AG08395 (cell line): ENCODE results near the gene ERICH6.
"Not testable (repeated sequence)": the region's sequence is repeated elsewhere in the genome, so short reads cannot be mapped to it uniquely, and the experiment has no call there.

ENCODE experiments used
- DNase-seq: peaks from one replicate; pipeline ENCODE4 v3.0.0; 2012; ENCODE audit warnings: mixed read lengths, low spot score

ERICH6 gene

DNA sequence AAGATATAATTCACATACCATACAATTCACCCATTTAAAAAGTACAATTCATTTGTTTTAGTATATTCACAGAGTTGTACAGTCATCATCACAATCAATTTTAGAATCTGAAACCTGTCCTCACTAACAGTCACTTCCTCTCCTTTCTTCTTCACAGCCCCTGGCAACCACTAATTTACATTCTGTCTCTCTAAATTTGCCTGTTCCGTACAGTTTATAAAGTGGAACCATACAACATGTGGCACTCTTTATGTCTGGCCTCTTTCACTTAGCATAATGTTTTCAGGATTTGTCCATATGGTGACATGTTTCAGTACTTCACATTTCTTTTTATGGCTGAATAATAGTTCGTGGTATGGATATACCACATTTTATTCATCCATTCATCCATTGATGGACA lies 22.7 kb downstream of the ERICH6 start:
- no peak for DNase-seq

DNA sequence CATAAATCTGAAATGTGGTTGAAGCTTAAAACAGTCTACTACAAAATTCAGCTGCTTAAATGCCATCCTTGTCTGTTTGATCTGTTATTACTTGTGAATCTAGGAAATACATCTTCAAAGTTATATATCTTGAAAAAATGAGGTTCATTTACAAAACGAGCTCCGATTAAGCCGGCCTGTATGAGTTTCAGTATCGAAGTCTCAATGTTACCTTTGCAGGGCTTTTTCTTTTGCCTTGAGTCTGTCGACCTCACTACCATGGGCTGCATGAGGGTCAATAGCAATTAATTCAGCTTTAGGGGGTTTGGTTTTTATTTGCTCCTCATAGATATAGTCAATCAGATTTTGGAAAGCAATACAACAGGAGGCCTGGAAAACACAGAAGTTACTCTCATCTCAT lies 23.2 kb downstream of the ERICH6 start:
- no peak for DNase-seq

DNA sequence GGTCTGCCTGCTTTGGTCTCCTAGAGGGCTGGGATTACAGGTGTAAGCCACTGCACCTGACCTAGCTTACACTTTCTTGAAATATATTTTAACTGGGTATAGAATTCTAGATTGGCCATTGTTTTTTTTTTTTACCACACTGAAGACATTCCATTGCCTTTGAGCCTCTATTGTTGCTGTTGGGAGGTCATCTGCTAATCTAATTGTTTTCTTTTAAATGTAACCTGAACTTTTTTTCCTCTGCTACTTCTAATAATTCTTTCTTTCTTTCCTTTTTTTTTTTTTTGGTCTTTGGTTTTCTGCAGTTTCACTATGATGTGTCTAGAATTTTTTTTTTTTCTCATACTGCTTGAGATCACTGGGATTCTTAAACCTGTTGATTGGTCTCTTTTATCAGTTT lies 28.1 kb downstream of the ERICH6 start:
- no peak for DNase-seq

DNA sequence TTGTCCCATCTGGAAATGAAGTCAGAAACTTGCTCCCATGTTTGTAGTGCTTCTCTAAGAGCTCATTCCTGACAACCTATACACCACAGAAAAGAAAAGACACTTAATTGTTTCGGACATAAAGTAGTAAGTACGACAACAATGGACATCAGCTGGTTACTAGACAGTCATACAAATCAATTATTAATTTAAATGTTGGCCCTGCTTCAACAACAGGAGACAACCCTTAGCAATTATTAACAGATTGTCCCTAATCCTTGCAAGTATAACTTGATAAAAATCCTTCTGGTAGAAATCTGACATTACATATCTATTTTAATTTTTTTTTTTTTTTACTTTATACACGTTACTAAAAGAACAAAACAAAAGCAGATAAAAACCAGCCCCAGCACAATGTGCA lies 29.8 kb downstream of the ERICH6 start:
- DNase-seq: no peak

DNA sequence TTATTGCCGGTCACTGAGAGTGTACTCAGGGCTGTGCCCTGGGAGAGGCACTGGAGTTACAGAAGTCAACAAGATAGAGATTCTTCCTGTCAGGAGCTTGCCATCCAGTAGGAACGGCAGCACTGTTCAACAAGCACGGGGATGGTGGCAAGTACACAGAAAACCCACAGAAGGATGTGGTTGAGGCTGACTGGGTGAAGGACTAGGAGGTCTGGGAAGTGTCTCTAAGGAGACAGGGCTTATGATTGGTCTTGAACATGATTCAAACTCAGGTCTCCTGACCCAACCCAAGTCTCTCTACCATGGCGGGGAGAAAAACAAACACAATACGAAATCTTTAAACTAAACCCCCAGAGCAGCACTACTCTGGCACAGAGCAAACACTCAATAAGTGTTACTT lies 37.6 kb downstream of the ERICH6 start:
- no peak for DNase-seq

DNA sequence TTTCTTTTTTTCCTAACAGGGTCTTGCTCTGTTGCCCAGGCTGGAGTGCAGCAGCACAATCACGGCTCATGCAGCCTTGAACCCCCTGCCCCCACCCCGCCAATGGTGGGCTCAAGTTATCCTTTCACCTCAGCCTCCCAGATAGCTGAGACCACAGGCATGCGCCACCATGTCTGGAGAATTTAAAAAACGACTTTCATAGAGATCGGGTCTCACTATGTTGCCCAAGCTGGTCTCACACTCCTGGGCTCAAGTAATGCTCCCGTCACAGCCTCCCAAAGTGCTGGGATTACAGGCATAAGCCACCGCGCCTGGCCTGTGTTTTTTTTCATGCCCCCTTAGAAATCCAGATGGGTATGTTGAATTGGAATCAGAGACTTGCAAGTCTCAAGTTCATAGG lies 40.3 kb downstream of the ERICH6 start:
- no peak for DNase-seq

DNA sequence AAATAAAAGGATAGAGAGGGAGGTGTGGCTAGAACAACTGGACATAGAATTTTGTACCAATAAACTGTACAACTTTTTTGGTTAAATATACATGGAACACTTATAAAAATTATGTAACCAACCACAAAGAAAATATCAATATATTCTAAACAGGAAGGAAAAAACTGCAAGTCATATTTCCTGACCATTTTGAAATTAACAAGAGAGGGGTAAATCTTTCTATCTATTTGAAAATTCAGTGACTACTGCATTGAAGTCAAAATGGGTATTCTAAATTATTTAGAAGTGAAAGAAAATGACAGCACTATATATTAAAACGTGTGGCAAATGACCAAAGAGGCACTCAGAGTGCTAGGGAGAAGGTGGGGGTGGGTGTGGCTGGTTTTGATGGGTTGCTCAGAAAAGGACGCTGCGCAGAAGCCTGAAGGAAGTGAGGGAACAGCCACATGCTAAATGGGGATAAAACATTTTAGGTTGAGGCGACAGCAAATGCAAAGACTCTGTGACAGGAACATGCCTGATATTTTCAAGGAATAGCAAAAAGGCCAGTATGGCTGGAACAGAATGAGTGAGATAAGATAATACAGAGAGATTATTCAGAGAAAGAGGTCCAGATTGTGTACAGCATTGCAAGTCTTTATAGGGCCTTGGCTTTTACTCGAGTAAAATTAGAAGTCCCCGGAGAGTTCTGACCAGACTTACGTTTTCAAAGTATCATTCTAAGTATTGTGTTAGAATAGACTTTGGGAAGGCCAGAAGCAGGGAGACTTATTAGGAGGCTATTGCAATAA lies 41.1 kb downstream of the ERICH6 start:
- DNase-seq: no peak

DNA sequence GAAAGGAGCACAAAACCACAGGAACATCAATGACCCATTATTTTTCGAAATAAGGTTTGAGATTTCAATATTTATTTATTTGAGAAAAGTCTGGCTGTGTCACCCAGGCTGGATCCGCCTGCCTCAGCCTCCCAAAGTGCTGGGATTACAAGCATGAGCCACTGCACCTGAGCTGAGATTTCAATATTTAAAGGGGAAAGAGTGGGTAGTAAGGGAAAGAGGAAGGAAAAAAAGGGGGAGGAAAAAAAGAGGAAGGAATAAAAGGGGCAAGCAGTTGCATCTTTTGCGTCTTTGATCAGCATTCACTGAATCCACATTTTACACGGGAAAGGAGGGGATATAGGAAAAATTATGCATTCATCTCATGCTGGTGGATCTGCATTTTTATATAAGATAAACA lies 47.4 kb downstream of the ERICH6 start:
- DNase-seq: no peak

DNA sequence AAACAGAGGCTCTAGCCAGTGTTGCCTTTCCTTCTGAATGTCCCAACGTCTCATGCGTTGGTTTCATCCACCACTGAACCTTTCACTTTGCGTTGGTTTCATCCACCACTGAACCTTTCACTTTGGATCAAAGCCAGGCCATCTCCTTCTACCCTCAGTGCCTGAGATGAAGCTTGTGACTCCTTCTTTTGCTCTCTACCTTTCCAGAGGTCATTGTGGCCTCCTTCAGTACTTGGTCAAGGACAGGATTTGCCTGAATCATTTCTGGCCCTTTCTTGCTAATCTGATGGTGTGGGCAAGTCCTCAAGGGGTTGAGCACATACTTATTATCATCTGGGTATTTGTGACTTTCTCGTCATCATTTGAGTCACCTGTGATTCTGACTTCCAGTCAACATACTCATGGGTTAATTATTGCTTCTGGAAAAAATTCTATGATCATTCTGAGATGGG lies 50.6 kb downstream of the ERICH6 start:
- DNase-seq: no peak

DNA sequence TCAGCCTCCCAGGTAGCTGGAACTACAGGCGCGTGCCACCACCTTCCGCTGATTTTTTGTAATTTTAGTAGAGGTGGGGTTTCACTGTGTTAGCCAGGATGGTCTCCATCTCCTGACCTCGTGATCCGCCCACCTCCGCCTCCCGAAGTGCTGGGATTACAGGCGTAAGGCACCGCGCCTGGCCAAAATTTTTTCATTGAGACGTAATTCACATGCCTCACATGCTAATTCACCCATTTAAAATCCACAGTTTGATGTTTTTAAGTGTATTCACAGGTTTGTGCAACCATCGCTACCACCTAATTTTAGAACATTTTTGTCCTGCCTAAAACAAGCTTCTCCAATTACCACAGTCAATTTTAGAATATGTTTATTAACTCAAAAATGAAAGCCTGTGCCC lies 63.5 kb downstream of the ERICH6 start:
- DNase-seq: no peak

DNA sequence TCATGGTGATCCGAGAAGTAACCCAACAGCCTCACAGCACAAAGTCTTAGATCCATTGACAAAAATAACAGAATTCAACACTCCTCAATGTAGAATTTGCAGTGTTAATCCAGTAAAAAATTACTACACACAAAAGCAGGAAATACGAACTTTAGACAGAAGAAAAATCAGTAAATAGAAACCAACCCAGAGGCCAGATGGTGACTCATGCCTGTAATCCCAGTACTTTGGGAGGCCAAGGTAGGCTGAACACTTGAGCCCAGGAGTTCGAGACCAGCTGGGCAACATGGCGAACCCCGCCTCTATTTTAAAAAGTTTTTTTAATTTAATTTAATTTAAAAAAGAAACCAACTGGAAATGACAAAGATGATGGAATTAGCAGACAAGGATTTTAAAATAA lies 64.5 kb downstream of the ERICH6 start:
- DNase-seq: no peak

DNA sequence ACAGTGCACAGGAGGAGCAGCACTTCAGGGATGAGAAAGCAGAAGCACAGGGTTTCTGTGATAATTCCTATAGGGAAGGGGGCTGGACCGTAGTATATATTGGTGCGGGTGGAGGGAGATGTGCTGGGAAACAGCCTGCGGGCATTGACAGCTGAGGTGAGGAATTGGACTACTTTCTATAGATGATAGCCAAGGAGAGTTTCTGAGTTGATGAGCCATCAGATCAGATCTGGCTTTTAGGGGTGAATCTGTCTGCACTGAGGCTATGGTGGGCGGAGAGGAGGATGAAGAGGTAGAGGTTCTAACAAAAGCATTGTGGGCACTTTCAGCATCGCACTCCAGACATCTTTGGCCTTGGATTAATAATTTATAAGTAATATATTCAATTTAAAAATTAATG lies 67.5 kb downstream of the ERICH6 start:
- DNase-seq: no peak

DNA sequence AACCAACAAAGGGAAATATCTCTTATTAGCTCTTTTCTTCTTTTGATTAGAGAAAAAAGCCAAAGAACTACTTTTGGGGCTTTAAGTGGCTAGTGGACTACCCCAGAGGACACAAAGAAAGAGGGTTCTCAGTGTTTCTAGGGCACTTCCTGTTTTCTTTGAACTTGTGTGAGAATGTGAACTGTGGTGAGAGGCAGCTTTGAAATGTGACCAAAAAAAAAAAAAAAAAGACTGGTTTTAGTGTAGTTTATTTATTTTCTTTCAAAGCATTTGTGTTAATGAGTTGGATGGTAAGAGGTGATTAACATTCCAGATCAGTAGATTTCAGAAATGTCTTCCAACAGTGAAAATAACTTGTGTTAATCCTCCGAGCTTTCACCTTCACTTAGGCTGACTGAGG lies 68.2 kb downstream of the ERICH6 start:
- DNase-seq: no peak

DNA sequence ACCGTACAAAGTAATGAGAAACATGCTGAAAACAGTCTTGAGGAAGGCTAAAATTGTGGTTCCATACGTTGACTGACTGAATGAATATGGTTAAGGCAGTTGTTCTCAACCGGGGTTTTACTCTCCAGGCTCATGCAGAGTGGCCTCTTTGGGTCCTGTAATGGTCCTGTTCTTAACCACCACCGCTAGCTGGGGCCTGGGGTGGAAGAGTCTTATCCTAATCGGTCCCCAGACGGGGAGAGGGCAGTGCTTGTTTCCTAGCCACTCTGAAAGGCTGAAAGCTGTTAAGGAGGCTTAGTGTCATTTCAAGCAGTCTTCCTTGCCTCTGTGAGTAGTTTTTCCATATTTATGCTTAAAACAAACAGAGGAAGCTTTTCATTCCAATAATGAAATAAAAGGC lies 68.6 kb downstream of the ERICH6 start:
- no peak for DNase-seq

DNA sequence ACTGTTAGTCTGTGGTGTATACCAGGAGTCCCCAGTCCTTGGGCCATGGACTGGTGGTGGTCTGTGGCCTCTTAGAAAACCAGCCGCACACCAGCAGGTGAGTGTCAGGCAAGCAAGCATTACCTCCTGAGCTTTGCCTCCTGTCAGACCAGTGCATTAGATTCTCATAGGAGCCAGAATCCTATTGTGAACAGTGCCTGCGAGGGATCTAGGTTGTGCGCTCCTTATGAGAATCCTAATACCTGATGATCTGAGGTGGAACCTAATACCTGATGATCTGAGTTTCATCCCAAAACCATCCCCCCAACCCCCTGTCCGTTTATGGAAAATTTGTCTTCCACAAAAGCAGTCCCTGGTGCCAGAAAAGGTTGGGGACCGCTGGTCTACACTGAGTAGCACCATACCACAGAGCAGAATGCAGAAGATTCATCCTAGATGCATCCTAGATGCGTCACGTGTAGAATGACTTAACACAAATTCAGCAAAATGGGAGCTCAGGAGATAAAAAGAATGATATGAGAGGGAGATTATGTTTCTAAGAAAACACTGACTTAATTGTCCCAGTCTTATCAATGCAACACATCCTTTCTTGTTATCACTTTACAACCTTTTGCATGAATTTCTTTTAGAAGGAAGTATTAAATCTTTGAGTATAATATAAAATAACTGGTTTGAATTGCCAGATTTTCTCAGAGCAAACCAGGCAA lies 72.1 kb downstream of the ERICH6 start:
- no peak for DNase-seq

DNA sequence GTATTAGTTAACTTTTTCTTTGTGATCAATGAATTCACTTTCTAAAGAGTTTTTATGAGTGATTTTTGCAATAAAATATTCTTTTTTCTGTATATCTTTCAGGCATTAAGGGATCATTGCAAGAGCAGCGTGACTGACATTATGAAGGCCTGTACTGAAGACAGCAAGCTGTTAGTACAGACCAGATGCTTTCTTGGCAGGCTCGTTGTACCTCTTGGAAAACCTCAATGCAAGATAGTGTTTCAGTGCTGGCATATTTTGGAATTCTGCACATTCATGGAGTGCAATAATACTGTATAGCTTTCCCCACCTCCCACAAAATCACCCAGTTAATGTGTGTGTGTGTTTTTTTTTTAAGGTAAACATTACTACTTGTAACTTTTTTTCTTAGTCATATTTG lies 76.2 kb downstream of the ERICH6 start:
- no peak for DNase-seq

DNA sequence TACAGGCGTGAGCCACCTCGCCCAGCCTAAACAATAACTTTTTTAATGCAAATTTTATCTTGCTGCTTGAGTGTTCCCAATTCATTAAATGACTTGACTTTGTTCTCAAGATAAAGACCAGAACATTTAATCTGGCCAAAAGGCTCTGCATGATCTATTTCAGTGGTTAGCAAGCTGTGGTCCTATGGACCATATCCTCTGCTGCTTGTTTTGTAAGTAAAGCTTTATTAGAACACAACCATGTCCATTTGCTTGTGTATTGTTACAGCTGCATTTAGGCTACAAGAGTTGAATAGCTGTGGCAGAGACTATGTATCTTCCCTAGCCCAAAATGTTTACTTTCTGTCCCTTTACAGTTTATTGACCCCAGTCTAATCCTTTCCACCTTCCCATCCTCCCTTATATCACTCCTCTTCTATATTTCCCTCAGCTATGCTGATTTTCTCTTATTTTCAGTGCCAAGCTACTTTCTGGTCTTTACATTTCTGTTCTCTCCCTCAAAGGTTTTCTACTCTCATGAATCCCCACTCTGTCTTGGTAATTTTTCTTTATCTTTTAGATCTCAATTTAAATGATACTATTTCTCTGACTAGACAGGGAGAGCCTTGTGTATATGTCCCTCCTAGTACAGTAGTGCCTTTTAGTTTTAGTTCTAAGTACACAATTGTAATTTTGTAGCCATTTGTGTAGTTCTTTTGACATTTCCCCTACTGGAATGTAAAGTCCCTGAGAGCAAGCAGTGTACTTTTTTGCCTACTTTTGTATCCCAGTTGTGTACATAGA lies 77.4 kb downstream of the ERICH6 start:
- no peak for DNase-seq

DNA sequence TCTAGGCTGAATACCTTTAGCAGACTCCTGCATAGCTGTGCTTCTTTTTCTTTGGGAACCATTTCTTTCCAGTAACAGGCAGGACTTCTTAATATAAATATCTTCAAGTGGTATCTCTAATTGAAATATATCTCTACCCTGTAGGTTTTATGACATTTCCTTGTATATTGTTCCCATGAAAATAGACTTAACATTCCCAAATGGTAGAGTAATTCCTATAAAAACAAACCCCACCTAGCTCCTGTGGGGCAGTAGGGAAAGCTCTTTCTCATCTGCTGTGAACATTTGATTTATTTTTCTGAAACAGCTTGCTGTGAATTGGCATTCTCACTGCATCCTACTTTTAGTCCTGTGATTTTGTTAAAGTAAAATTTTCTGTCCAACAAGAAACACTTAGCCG lies 79.8 kb downstream of the ERICH6 start:
- DNase-seq: no peak

DNA sequence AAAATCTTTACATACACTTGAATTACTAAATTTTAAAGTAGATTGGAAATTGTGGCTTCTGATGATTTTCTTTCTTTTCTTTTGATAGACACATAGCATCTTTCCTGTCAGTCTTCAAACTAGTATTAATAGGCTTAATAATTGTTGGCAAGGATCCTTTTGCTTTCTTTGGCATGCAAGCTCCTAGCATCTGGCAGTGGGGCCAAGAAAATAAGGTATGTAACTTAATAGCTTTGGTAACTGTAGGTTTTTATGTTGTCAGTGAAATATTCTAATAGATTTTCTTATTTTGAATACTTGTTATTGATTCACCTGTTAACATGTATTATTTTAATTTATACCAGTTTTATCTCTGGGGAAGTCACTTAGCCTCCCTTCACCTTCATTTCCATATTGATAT lies 80.8 kb downstream of the ERICH6 start:
- not testable (repeated sequence) for DNase-seq

DNA sequence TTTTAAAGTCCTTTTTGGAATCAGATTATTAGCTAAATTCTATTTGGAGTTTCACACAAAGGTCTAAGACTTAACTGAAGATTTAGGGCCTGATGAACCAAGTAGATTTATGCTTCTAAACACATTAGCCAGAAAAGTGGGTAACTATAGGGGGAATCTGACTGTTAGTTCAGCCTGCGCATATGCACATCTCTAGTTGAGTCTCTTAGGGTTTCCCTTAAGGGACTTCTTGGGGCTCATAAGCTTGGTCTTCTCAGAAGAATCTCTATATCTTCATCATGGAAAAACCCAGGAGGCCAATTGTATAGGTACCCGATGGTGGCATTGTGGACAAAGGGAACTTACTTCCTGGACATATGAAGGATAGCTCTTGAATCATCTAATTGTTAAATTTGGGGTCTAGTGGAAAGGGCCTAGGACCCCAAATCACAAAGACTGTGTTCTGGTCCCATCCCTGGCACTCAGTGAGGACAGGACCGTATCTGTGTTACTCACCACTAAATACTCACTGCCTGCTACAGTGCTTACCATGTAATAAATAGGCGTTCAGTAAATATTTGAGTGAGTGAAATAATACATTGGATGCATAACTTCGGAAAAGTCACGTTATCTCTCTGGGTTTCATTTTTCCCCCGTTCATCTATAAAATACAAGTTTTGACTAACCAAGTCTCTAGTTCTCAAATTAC lies 83.6 kb downstream of the ERICH6 start:
- DNase-seq: no peak

DNA sequence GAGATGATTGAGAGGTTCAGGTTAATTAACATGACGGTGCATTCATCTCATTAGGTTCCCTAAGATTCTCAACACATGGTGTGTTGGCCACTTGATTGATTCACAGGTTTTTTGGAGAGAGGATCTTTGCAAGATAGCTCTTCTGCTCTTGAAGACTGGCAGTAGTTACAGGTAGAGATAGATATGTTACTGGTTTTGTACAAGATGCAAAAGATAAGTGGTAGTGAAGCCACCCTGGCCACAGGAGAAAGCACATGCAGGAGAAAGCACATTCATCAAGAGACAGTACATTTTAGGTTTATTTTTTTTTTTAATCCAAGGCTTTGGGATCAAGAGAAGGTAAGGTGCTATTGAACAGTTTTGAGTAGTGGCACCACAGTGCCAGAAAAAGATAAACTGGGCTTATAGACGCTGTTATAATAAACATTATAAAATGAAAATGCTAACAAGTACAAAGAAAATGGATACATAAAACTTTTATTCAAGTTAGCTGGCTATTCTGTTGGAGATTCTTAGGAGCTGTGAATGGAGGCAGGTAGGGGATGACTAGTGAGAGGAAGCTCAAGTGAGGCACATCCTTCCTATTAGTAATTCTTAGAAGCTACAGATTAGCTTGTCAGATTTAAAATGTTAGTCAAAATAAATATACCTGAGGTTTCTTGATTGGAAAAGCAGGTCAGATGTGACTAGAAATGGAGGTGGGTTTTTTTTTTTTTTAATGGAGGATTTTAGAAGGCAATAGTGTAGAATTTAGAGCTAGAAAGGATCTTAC lies 89.8 kb downstream of the ERICH6 start:
- no peak for DNase-seq

DNA sequence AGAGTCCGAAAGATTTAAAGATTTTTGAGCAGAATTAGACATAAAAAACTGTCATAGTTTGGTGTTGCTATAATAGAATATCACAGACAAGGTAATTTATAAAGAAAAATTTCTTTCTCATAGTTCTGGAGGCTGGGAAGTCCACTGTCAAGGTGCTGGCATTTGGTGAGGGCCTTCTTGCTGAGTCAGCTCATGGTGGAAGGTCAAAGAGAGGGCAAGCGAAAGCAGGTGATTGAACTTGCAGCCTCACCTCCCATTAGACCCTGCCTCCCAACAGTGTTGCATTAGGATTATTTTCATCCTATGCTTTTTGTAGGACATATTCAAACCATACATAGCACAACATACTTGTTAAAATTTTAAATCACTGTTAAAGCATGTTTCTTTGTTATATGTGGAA lies 90.7 kb downstream of the ERICH6 start:
- no peak for DNase-seq
